HG03558 (cell line): ENCODE data around the gene KCNG4.

Experiments used
- ATAC-seq: cut with Tn5 transposase; IDR thresholded peaks from one replicate; pipeline ENCODE4 v1.9.1; 2021; ENCODE audit warnings: moderate number of reproducible peaks; ENCODE audit not compliant: unreplicated experiment; ENCODE audit errors: extremely low read depth

The KCNG4 gene

DNA sequence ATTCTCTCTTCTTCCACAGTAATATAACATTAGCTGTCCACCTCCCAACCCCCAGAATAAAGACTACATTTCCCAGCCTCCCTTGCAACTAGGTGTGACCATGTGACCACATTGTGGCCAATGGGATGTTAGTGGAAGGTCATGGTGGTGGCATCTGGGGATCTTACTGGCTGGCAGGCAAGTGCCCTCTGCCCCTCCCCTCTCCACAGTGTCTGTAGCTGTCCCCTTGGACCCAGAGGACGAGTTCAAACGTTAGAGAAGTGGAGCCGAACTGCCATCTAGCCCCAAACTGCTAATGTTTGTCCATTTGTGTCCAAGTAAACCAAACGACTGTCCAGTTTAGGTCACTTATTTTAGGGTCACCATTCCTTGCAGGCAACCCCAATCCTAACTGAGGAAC is 26.6 kb upstream of the KCNG4 start:
- no peak for ATAC-seq

DNA sequence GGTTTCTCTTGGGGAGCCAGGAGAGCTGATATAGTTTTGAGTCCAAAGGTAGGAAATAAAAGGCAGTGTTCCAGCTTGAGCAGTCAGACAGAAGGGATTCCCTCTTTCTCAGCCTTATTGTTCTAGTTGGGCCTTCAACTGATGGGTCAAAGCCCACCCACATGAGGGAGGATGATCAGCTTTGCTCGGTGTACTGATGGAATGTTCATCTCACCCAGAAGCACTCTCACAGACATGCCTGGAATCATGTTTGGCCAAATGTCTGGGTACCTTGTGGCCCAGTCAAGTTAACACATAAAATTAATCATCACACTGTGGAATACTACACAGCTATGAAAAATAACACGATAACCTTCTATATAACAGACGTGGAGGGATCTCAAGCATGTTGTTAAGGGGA is 23.1 kb upstream of the KCNG4 start:
- no peak for ATAC-seq

DNA sequence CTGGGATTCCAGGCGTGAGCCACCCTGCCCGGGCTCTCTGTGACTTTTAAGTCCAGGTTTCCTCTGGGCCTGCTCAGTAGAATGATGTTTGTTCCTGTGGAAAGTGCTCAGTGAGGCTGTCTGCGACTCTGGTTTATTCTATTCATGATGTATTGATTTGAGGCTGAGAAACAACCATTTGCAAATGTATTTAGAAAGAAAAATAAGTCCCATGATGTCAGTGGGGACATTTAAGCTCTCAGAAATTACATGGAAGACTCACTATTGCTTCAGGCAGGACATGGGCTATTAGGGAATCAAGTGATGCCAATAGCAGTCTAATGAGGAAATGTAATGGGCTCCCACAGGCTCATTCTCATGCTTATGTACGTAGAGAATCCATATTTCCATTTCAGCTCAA is 22.2 kb upstream of the KCNG4 start:
- ATAC-seq, result no peak

DNA sequence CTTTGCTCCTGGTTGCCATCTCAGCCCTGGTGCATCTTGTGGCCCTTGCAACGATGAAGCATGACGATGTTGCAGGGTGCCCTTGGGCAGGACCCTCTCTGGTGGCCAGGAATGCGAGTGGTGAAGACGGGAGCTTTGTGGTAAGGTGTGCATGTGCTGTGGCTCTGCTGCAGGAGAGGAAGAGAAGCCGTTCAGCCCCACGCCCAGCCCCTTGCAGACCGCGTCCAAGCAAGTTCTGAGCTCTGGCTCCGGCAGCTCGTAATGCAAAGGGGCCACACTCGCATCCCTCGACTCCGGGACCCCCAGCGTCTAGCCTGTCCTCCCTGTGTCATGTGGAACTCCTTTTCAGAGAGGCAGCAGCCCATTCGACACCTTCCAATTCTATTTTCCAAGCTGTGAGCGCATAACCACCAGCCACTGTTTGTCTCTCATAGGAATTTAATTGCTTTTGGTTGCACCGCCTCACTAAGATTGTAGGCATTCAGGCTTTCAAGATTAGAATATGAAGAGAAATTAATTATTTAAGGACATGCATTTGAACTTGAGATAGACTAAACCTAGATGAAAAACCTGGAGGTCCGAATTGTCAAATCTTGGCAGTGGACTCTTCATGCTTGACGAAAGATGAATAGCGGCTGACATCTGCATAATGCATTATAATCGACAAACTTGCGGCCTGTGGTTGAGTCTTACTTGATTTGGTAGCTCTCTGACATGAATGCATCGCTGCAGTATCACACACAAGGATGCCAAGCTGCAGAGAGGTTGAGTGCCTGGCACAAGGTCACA is 21.1 kb upstream of the KCNG4 start:
- no peak for ATAC-seq

DNA sequence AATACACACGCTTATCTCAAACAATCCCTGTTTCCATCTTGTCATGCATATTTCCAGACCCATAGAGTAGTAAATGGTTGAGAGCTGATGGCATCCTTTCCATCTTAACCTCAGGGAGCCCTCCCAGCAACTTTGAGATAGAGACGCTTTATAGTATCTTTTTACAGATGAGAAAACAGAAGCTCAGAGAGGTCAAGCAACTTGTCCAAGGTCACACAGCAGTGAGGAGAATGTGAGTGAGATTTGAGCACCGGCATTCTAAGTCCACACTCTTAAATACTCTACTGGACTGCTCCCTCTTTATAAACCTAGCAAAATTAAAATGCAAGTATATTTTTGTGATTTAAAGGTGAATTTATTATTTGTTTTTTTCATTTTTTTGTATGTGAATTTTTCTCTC is 19.9 kb upstream of the KCNG4 start:
- ATAC-seq, result no peak

DNA sequence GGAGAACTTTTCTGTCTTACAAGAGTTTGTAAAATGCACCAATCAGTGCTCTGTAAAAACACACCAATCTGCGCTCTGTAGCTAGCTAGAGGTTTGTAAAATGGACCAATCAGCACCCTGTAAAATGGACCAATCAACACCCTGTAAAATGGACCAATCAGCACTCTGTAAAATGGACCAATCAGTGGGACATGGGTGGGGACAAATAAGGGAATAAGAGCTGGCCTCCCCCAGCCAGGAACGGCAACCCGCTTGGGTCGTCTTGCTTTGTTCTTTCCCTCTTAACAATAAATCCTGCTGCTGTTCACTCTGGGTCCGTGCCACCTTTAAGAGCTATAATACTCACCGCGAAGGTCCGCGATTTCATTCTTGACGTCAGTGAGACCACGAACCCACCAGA is 18.5 kb upstream of the KCNG4 start:
- no peak for ATAC-seq

DNA sequence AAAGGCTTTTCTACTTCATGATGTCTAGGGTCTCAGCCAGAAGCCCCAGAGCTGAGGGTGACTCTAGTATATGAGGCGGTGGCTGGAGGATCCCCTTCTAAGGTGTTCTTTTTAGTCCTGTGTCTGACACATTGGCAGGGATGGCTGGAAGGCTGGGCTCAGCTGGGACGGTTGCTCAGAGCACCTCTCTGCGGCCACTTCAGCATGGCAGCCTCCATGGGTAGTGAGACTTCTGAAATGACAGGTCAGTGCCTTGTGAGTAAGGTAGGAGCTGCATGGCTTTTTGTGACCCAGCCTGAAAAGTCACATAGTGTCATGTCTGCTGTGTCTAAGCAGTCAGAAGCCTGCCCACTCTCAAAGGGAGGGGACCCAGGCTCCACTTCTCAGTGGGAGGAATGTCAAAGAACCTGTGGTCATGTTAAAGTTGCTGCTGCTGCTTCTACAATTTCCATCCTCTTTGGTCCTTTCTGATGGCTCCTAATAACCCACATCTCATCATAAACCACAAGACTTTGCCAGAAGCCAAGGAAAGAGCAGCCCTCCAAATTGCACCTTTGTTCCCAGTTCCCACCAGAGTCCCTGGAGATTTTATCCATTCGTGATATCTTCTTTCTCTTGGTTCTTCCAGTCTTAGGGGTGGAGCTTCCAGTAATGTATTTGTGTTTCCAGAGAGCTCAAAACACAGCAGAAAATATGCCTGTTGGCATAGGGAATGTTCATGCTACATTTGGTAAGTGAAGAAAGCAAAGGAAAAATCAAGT is 15.4 kb upstream of the KCNG4 start:
- ATAC-seq, result no peak

DNA sequence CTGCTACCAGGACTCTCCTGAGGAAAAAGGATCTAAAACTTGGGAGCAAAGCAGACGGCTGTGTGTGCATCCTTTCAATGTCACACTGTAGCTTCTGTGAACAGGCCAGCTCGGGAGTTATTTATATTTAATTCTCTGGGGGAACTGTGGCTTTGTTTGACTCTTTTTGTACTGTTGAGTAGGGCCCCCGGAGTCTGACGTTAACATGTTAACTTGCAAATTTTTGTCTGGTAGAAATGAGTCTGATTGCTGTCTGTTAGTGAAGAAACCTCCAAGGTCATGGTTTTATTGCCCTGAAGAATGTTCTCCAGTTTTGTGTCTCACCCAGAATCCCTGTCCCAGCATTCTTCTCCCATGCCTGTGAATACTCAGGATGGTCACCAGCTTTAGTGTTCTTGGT is 14.2 kb upstream of the KCNG4 start:
- ATAC-seq, result no peak

DNA sequence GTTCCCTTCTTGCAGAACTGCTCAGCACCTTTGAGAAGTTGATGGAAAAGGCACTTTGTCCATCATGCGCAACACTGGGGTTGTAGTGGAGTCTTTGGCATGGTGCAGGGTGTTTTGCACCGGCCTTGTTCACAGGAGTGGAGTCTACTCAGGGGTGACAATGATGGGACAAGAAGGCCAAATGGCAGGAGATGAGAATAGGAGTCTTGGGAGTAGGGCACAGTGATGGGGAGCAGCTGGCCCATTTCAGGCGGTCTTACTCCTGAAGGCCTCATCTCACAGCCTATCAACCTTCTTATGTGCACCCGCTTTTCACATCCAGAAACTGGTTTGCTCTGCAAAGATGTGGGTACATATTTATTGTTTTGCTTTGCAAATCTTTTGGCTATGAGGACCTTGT is 13.4 kb upstream of the KCNG4 start:
- no peak for ATAC-seq

DNA sequence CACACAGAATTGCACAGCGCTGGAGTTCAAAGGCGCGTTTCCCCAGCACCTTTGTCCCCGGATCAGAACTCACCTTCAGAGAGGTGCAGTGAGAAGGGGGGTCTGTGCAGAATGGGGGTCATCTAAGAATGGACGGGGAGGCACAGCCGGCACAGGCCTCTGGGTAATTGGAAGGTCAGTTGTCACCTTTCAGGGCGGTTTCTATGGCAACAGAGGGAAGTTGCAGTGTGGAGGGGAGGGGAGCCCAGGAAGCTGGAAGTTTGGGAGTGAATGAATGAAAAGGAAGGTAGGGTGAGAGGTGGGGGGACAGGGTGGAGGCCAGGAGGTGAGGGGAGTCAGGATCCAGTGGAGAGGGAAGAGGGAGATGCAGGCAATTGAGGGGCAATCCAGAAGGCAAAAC is 12.4 kb upstream of the KCNG4 start:
- ATAC-seq, result no peak

DNA sequence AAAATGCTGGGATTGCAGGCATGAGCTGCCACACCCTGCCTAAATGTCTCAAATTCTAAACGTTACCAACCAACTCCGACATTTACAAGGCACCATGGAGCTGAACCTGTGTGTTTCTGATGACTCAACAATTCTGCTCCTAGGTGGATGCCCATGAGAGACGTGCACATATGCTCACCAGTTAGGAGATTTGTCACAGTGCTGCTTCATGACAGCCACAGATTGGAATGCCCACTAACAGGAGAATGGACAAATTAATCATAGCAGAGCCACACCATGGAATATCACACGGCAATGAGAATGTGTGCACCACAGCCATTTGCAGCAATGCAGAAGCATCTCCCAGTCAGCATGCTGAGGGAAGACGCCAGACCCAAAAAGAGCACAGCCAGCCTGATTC is 8.0 kb upstream of the KCNG4 start:
- ATAC-seq, result no peak

DNA sequence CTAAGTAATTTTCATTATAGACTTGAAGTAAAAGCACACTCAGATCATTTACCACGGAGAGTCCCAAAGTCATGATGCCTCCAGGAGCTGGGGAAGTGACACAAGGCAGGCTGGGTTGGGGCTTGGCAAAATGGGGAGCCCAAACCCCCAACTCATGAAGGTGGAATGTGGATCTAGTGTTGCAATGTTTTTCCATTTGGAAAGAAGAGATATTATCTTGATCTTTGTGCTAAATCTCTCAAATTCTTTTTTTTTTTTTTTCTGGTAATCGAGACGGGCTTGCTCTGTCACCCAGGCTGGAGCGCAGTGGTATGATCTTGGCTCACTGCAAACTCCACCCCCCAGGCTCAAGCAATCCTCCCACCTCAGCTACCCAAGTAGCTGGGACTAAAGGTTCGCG is 7.5 kb upstream of the KCNG4 start:
- no peak for ATAC-seq

DNA sequence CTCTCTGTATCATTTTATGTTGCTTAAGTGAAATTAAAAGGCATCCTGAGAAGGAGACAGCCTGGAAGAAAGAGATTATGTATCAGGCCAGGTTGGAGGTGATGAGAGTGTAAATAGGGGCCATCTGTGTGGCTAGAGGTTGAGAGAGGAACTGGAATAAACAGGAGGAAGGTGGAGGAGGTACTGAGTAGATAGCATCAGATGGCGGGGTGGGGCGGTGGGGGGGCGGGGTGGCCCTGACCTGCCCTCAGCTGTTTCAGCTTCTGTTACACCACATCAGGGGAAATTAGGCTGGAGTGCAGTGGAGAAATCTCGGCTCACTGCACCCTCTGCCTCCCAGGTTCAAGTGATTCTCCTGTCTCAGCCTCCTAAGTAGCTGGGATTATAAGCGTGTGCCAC is 6.9 kb upstream of the KCNG4 start:
- no peak for ATAC-seq

DNA sequence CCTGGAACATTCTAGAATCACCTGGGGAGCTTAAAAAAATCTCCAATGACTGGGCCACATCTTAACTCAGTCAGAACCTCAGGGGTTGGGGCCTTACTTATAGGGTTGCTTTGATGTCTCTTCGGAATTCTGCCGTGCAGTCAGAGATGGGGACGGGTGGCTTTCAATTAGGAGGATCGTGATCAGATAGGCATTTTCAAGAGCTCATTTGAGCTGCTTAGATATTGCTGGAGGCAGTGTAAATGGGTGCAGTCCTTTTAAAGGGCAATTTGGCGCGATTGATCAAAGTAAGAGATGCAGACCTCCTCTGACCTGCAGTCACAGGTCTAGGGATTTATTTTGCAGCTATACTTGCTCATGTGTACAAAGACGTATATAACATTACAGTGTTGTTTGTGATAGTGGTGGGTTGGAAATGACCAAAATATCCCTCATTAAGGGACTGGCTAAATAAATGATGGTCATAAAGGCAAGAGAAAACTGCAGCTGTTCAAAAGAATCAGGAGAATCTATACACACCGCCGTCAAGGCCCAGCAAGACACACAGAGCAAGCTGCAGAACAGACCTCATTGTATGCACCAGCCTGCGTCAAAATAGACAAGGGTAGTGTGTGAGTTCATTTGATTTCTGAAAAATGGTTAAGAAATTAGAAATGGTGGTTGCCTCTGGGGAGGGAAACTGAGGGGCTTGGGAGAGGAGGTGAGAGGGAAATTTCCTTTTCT is 6.3 kb upstream of the KCNG4 start:
- no peak for ATAC-seq

DNA sequence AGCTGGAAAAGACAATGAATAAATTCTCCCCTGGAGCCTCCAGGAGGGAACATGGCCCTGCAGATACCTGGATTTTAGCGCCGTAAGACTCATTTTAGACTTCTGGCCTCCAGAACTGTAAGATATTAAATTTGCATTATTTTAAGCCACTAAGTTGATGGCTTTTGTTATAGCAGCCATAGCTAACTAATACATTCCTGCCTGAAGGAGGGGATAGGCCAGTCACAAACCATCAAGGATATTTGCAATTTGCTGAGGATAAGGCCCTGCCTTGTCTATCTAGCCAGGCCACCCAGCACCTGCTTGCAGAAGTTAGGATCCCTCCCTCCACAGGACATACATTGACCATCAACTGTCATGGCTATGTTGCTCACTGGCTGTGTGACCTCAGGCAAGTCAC is 4.9 kb upstream of the KCNG4 start:
- no peak for ATAC-seq

DNA sequence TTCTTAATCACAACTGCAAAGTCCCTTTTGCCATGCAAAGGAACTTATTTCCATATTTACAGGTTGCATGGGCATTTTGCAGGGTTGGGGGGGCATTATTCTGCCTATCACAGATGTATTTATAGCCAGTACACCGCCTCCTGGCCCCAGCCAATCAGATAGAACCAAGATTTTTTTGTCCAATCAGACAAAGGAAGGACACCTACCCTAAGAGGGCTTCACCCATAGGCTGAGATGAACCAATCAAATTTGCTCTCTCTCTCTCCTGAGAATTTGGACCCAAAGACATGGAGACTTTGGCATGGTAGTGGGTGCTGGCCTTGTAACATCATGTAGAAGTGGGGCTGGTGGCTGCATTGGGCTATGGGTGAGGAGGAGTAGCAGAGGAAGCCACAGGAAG is 3.9 kb upstream of the KCNG4 start:
- no peak for ATAC-seq

DNA sequence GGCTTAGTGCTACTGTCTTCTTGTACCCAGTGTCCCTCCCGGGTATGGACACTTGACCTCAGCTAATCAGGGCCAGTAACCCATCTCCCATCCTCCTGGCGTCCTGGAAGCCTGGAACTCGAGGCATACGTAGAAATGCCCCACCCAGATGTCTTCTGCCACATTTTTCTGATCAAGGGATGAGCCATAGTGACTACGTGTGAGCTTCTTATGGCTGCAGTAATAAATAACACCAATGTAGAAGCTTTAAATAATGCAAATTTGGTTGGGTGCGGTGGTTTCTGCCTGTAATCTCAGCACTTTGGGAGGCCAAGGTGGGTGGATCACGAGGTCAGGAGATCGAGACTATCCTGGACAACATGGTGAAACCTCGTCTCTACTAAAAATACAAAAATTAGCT is 3.0 kb upstream of the KCNG4 start:
- ATAC-seq, result no peak

DNA sequence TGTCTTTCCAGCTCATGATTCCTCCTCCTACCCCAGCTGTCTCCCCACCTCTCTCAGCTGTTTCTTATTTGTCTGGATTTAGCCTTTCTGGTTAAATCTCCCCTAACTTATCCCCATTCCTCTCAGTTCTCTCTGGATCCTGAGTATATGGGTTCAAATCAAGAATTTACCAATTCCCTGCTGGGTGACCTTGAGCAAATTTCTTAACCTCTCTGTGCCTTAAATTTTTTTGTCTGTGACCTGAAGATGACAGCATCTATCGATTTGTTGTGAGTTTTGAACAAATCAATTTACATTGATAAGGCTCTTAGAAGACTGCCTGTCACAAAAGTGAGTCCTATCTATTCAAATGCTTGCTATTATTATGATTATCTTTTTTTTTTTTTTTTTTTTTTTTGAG is 2.0 kb upstream of the KCNG4 start:
- ATAC-seq, result no peak

DNA sequence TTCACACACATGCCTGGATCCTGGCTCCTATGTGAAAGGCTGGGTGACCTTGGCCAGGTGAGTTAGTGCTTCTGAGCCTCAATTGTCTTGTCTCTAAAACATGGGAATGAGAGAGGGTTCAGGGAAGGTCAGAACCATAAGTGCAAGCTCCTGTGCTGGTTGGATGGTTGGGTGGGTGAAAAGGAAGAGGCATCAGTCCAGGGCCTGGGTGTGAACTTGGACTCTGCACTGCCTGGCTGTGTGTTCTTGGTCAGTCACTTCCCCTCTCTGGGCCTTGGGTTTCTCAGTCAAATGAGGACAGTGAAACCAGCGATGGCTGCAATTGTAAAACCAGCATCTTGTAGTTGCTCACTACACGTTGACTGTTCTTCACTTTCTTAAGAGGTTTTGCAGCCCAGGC is 643 bp upstream of the KCNG4 start:
- ATAC-seq, result no peak

DNA sequence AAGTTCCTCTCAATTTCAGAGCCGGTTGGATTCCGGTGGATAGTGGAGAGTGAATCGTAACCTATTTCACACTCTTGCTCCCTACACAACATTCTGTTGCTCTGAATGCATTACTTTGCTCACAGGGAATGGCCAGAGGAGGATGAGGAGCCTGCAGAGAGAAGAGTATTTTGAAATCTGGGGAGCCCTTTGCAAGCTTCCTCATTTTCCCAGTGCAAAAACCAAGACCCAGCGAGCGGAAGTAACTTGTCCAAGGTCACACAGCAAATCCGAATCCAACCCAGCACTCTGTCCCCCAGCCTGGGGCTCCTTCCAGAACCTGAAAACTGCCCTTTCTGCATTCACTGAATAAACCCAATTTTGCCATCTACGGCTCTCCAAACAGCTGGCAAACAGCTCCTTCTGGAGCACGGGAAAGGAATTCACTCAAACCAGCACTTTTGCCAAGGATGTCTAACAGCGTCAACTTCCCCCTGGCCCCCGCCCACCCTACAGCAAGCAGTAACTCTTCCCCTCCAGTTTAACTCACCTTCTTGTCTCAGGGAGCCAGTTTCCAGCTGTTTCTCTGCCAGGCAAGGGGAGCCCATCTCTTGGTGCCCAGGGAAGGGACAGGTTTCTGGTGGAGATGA is 557 bp downstream of the KCNG4 start:
- no peak for ATAC-seq
